ENCODE results near the gene TBC1D22B. TPM values are rescaled to one million over a fixed set of nuclear protein-coding genes. Genes with fewer than 3 reads are reported as not detected.
"Not testable (repeated sequence)": the region's sequence is repeated elsewhere in the genome, so short reads cannot be mapped to it uniquely, and the experiment has no call there.

TBC1D22B gene
- total RNA-seq, 1 donor from 2014 or later, result 6.9 TPM

GRCh38 chr6:37265860-37266259 lies 8.3 kb downstream of the TBC1D22B start:
- no peak for DNase-seq (ENCODE audit: low read depth, low spot score)

DNA sequence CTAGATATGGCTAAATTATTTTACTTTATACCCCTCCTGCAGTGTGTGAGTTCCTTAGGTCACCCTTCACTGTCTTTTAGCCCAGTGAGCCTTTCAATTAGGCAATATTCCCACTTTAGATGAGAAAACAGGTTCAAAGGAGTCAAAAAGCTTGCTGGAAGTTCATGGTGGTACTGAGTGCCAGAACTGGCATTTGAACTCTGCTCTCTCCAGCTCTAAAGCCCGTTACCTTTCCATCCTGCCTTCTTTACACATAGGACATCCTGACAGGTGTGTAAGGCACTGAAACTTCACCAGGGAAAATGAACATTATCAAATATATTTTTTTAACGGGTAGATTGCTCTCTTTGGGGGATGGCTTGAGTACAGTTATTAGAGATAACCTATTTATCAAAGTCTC lies 11.5 kb downstream of the TBC1D22B start:
- no peak for DNase-seq (ENCODE audit: low read depth, low spot score)

- DNase-seq (ENCODE audit: low read depth, low spot score), result no peak
Measured at GRCh38 chr6:37272834-37273566, 15.4 kb downstream of the TBC1D22B start.

- no peak for DNase-seq (ENCODE audit: low read depth, low spot score)
Measured at GRCh38 chr6:37273690-37274089, 16.1 kb downstream of the TBC1D22B start.

DNA sequence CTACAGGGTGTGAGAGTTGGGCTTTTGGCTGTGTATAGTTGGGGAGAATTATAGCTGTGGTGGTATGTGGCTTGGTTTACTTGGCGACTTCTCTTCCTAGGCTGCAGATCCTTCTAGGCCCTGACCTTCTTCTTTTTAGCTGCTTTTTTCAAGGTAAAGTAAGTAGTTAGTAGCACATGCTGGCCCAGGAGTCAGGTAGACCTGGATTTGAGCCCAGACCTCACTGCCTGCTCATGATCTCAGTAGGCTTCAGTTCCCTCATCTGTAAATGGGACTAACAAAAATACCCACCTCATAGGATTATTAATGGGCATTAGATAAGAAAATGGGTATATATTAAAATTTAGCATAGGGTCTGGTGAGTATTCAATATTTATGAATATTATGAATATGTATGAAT lies 17.8 kb downstream of the TBC1D22B start:
- no peak for DNase-seq (ENCODE audit: low read depth, low spot score)

DNA sequence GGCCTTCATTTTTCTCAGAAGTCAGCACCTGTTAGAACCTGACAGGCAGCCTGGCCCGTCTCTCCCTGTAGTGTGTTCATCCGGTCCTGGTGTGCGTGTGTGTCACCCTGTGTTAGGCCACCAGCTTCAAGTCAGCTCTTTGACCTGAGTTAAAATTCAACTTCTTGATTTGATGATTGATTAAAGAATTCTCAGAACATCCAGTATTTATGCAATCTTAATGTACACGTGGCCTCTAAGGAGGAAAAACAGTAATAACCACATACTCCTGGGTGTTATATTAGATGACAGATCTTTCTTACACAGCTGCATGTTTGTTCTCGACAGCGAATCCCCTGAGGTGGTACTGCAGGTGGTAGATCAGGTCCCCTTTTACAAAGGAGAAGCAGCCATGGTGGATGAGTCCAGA lies 19.4 kb downstream of the TBC1D22B start:
- no peak for DNase-seq (ENCODE audit: low read depth, low spot score)

GRCh38 chr6:37279366-37280134 lies 22.0 kb downstream of the TBC1D22B start:
- no peak for DNase-seq (ENCODE audit: low read depth, low spot score)

DNA sequence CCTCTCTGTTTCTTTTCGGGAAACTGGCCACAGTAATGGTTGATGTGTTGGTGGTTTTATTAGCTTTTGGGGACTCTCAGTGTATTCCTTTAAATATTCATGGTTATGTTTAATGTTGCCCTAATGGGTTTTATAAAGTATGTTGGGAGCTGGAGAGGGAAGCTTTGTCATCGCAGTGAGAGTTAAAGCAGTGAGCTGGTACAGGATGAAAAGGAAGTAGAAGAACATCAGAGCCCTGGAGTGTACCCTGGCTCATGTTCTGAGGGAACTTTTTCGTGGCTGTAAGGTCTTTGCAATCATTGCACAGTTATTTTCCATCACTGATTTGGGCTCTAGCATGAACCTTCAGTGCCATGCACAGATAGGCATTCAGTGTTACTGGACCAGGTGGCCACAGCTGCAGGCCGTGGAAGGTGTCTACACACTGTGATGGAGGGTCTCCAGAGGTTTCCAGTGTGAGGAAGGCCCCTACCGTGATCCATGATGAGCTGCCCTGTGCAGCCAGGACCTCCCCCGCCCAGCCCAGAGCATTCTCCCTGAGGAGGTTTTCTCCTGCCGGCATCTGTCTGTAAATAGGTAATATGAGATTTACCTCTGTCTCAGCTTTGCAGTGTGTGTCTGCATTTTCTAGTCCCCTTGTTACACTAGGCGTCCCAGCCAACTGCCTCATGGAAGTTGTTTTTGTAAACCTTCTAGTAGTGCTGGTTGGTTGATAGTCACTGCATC lies 22.8 kb downstream of the TBC1D22B start:
- DNase-seq (ENCODE audit: low read depth, low spot score), result no peak

GRCh38 chr6:37282371-37282770 lies 24.8 kb downstream of the TBC1D22B start:
- DNase-seq (ENCODE audit: low read depth, low spot score), result no peak

DNA sequence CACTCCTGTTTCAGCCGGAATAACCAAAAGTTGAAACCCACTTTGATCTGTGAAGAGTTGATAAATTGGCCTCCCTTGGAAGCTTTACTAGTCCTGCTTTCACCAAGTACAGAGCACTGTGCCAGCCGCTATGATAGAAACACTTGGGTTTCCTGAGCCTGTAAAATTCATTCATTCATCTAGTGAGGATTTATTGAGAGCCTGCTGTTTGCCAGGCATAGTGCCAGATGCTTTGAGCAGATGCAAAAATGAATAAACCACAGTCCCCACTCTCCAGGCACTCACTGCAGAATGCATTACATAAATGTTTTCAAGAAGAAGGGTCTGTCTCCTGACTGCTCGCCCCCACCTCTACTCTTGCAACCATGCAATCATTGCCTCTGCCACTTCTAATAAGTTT lies 25.7 kb downstream of the TBC1D22B start:
- DNase-seq (ENCODE audit: low read depth, low spot score), result no peak

GRCh38 chr6:37283671-37284151 lies 26.1 kb downstream of the TBC1D22B start:
- no peak for DNase-seq (ENCODE audit: low read depth, low spot score)

DNA sequence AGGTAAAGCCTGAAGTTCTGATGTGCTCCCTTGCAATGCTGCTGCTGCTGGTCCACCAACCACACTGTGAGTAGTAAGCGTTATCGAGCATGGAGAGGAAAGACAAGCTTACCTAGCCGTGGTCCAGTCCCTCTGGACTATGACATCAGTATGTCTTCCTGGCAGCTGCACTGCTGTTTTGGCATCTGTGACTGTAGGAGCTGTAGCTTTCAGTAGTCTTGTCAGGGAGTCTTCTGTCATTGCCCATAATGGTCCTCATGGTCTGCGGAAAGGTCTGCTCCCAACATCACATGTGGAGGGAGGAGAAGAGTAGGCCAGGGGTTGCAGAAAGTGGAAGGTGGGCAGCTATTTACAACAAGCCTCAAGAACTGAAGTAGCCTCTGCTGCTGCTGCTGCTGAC lies 27.2 kb downstream of the TBC1D22B start:
- no peak for DNase-seq (ENCODE audit: low read depth, low spot score)

DNA sequence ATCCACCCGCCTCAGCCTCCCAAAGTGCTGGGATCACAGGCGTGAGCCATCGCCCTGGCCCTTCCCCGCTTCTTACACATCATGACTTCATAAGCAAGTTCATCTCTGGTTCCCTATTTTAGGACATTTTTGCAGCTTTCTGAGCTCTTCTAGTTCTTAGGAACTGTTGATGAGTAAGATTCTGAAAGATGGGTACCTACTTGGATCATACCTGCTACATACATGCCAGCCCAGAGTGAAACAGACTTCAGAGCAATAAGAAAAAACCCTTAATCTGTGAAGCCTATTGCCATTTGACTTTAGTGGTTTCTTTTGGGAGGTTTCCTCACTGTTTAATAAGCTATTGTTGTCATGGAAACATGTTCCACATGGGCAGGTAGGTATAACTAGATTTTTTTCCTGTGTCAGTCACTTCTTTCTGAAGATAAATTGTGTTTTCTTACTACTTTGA lies 28.3 kb downstream of the TBC1D22B start:
- DNase-seq (ENCODE audit: low read depth, low spot score), result no peak

- DNase-seq (ENCODE audit: low read depth, low spot score), result no peak
Measured at GRCh38 chr6:37287519-37288157, 30.1 kb downstream of the TBC1D22B start.

DNA sequence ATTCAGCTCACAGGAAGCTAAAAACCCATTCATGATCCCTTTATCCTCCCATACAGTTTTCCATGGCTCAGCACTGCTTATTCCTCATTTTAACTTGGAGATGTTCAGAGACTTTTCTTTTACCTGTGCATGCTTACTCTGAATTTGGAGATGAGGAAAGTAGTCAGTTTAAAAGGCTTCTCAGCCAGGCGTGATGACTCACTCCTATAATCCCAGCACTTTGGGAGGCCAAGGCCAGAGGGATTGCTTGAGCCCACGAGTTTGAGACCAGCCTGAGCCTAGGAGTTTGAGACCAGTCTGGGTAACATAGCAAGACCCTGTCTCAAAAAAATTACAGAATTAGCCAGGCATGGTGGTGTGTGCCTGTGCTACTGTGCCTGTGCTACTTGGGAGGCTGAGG lies 30.7 kb downstream of the TBC1D22B start:
- no peak for DNase-seq (ENCODE audit: low read depth, low spot score)

GRCh38 chr6:37289931-37290330 lies 32.4 kb downstream of the TBC1D22B start:
- DNase-seq (ENCODE audit: low read depth, low spot score), result no peak

GRCh38 chr6:37293426-37293825 lies 35.9 kb downstream of the TBC1D22B start:
- DNase-seq (ENCODE audit: low read depth, low spot score), result no peak

- DNase-seq (ENCODE audit: low read depth, low spot score), result not testable (repeated sequence)
Measured at GRCh38 chr6:37297637-37298036, 40.1 kb downstream of the TBC1D22B start.

- DNase-seq (ENCODE audit: low read depth, low spot score), result no peak
Measured at GRCh38 chr6:37298958-37299357, 41.4 kb downstream of the TBC1D22B start.

GRCh38 chr6:37299990-37300389 lies 42.4 kb downstream of the TBC1D22B start:
- DNase-seq (ENCODE audit: low read depth, low spot score), result no peak

DNA sequence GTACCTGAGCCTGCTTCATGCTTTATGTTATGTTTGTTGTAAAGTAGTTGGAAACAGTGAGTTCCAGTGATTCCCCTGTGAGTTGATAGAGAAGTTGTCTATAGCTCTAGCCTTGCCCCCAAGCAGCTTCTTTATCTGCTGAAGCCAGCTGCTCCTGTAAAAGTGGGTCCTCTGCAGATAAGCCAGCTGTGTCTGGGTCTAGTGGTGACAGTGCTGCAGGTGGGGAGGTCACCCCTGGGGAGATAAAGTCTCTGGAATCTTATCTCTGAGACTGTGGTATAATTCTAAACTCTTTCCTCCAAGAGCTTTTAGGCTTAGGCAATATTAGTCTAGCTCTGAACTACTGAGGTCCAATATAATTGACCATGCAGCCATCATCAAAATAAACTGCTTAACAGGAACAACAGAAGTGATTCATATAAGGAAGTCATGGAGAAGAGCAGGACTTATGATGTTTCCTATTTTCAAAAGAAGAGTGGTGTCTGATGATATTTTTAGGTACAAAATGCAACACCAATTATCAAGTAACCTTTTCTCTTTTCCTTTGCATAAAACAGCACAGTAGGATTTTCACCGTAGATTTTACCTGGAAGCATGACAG lies 44.6 kb downstream of the TBC1D22B start:
- DNase-seq (ENCODE audit: low read depth, low spot score), result no peak

Data from pulmonary artery endothelial cell (primary cell).